Limb (tissue), 2 donors: ENCODE results near the gene SH3PXD2B.
"Not testable (repeated sequence)": the region's sequence is repeated elsewhere in the genome, so short reads cannot be mapped to it uniquely, and the experiment has no call there.

Experiments used
- DNase-seq, 2 donors: peaks; one replicate each; pipeline ENCODE4 v3.0.0-alpha.2; 2016; ENCODE audit errors: extremely low spot score in 2 of 2

SH3PXD2B gene

DNA sequence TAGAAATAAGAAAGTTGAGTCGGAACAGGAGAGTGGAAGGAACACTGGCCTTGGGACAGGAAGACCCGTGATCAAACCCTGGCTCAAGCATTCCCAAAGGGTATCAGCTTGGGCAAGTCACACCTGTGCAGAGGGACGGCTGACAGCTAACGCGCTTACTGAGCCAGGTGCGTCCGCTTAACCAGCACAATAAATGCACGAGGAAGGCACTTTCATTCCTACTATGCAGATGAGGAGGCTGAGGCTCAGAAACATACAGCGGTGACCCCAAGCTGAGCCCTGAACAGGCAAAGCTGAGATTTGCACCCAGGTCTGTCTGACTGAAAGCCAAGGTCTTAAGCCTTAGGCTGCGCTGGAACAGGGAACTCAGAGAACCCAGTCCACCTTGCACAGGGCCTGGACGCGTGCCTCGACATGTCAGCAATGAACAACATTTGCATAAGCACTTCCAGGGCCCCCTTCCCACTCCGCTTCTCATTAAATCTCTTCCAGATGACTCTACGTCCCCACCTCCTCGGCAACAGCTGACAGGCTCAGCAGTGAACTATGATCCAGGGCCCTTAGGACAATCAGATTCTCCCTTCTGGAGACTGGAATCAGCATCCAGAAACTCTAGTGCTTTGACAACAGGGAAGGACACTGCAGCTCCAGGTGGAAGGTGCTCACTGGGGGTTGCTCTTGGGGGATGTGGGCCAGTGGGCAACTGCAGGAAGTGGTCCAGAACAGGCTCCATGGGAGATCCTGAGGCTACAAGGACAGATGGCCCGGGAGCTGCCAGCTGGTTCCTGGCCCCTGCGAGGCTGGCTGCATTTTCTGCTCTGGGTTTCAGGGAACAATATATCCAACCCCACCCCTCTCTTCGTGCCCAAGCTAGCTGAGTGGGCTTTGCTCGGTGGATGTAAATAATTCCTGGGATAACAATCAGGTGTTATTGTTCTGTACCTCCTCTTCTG lies 35.2 kb downstream of the SH3PXD2B start:
- DNase-seq, result peak in 1 of 2 donors; percentile 57

DNA sequence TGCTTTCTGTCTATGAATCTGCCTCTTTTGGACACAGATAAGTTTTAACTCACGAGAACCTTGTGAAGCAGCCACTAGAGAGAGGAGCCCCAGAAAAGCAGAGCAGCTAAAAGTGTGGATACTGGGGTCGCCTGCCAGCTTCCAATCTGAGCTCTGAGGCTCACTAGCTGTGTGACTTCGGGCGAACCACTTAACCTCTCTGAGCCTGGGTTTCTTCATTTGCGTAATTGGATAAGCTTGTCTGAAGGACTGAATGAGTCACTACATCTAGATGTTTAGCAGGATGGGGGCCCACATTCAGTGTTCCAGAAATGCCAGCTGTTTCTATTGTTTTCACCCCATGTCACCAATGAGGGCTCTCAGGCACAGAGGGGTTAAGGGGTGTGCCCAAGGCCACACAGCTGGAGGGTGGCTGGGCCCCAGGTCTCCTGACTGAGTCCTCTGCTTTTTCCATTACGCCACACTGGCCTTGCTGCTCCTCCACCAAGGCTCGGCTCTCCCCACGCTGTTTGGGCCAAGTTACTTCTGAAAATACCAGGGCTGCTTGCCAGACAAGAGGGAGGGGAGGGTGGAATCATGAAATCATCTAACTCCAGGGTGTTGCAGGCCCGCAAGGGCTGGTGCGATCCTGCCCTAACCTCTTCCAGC lies 36.2 kb downstream of the SH3PXD2B start:
- DNase-seq, result peak; percentile 90 to 94

GRCh38 chr5:172417130-172417841 lies 37.0 kb downstream of the SH3PXD2B start:
- no peak for DNase-seq

DNA sequence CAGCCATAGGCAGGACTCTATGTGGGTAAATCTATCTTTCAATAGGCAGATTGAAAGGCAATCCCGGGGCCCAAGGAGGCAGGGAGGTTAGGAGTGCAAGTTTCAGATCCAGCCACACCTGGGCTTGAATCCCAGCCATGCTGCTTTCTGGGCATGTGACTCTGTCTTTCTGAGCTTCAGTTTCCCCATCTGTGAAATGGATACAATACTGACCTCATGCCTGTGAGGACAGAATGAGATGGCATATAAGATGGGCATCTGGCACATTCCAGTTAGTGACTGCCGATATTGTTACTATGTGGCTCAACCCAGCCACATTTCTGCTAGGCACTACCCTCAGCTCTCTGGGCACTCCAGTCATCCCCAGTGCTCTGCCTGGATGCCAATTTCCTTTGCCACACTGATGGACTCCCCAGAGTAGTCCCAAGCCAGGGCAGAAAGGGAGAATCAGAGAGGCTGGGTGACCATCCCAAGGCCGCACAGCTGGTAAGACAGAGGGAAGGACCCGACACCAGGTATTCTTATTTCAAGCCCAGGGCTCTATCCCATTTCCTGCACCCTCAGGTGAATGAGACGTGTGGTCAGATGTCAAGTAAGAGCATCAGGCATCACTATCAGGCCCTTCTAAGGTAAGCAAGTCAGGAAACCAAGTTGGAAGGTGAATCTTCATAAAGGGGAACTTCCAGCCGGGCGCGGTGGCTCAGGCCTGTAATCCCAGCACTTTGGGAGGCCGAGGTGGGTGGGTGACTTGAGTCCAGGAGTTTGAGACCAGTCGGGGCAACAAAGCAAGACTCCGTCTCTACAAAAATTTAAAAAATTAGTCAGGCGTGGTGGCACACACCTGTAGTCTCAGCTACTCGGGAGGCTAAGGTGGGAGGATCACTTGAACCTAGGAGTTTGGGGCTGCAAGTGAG lies 38.7 kb downstream of the SH3PXD2B start:
- DNase-seq, result no peak

GRCh38 chr5:172414531-172415361 lies 39.6 kb downstream of the SH3PXD2B start:
- DNase-seq, result peak in 1 of 2 donors; percentile 54

DNA sequence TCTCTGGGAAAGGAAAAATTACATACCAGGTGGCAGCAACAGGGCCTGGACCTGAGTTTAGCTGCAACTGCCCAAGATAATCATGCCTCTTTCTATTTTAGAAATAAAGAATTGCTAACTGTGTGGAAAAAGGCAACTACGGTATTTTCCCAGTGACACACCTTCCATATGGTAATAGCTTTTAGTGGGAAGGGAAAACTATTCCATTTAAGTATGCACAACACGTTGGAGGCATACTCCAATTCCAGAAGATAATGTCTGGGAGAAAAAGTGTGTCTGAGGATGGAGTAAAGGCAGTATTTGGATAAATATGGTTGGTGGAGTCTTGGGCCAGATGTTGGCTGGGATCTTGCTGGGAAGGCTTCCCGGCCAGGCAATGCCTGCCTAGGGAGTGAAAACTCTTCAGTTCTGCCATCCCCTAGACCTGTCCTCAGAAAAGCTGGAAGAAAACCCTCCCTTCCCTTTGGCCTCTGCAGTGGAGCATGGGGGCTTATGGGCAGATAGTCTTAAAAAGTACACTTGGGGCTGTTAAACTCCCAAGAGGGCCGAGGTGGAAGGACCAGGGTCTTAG lies 40.6 kb downstream of the SH3PXD2B start:
- no peak for DNase-seq

GRCh38 chr5:172412724-172413286 lies 41.5 kb downstream of the SH3PXD2B start:
- peak; percentile 73 to 76 for DNase-seq

GRCh38 chr5:172411484-172412072 lies 42.7 kb downstream of the SH3PXD2B start:
- DNase-seq, result no peak

- no peak for DNase-seq
Measured at GRCh38 chr5:172410662-172411483, 43.5 kb downstream of the SH3PXD2B start.

DNA sequence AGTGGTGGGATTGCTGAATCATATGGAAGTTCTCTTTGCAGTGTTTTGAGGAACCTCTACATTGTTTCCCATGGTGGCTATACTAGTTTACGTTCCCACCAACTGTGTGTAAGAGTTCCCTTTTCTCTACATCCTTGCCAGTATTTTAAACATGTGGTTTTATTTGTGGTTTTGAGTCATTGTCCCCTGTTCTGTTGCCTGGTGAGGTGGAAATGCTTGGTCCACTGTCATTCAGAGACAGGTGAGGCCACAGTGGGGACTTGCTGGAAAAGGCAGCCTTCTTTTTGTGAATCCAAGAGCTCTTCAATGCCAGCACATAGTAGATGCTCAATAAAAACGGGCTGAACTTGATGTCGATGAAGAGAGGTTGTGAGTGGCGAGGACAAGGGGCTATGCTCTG lies 44.2 kb downstream of the SH3PXD2B start:
- DNase-seq, result no peak

DNA sequence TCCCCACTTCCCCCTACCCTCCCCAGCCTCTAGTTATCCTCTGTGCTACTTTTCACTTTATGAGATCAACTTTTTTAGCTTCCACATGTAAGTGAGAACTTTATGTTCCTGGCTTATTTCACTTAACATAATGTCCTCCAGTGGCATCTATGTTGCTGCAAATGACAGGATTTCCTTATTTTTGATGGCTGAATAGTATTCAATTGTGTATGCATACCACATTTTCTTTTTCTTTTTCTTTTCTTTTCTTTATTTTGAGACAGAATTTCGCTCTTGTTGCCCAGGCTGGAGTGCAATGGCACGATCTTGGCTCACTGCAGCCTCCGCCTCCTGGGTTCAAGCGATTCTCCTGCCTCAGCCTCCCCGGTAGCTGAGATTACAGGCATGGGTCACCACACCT lies 44.8 kb downstream of the SH3PXD2B start:
- not testable (repeated sequence) for DNase-seq

DNA sequence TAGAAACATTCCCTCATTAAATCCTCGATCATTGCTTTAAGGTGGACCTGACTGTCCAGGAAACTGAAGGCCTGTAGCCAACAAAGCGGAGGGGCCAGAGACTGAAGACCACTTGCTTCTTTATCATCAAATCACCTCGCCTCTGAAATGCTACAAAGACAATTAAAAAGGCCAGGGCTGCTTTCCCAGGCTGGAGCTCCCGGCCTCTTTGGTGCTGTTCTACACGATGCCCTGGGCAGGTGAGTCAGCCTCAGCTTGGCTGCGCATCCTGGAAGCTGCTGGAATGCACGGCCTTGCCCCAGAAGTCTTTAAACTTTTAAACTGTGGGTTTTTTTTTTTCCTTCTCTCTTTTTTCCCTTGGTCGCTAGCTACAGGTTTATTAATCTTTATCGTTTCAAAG lies 46.5 kb downstream of the SH3PXD2B start:
- no peak for DNase-seq

- no peak for DNase-seq
Measured at GRCh38 chr5:172407241-172407691, 47.1 kb downstream of the SH3PXD2B start.

DNA sequence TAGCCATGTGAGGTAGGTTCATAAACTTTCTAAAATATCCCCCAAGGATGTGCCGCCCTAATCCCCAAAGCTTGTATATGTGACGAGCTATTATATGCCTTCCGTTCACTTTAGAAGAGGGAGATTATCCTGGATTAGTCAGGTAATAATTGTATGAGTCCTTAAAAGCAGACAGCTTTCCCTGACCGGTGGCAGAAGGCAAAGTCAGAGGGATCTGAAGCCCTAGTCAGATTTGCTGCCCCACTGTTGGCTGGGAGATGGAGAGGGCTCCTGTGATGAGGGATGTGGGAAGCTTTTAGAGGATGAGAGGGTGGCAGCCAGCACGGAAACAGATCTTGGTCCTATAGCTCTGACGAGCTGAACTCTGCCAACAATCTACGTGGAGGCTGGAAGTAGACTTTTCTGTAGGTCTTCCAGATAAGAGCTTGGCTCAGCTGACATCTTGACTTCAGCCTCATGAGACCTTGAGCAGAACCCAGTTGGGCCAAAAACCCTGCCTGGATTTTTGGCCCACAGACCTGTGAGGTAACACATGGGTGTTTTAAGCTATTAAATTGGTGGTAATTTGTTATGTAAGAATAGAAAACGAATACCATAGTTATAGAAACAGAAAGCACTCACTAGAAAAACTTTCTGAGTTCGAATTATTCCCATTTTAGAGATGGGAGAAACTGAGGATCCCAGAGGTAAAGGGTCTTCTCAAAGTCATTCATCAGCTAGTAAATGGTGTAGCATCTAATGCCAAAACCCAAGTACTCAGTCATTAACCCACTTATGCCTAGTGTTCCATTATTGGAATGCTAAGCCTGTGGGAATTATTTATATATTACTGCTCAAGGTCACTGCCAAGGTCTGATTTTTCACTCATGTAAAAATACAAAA lies 48.9 kb downstream of the SH3PXD2B start:
- no peak for DNase-seq

- DNase-seq, result no peak
Measured at GRCh38 chr5:172404746-172405145, 49.6 kb downstream of the SH3PXD2B start.

- DNase-seq, result no peak
Measured at GRCh38 chr5:172403817-172404216, 50.5 kb downstream of the SH3PXD2B start.

GRCh38 chr5:172403189-172403796 lies 51.0 kb downstream of the SH3PXD2B start:
- peak; percentile 90 to 97 for DNase-seq
